Stimulated activated naive B cell treated with anti-CD40 and anti-IgM and Interleukin-4, amounts not matched to agents 10 μg/mL and 1 μg/mL and 100 μg/mL, for 72 hours (primary cell): ENCODE results near the gene TTYH1.
"Not testable (repeated sequence)": the region's sequence is repeated elsewhere in the genome, so short reads cannot be mapped to it uniquely, and the experiment has no call there.

Source experiments
- ATAC-seq, 2 donors: fragments of 150-1000 bp; cut with Tn5 transposase; replicated peaks; 2 replicates each; pipeline ENCODE4 v1.10.0; 2021; ENCODE audit warnings: moderate library complexity in 1 of 2
- DNase-seq: peaks from one replicate; pipeline ENCODE4 v3.0.0; 2021
- H3K27ac Mint-ChIP-seq: one replicate; pipeline ENCODE4 v1.8.0; 2022; ENCODE audit warnings: mild to moderate bottlenecking, mixed read lengths
- H3K27me3 Mint-ChIP-seq, 2 donors: one replicate each; pipeline ENCODE4 v1.8.0; 2022; ENCODE audit warnings: mixed read lengths in 2 of 2
- H3K36me3 Mint-ChIP-seq, 2 donors: one replicate each; pipeline ENCODE4 v1.8.0; 2022; ENCODE audit warnings: mixed read lengths in 2 of 2, mild to moderate bottlenecking in 1 of 2
- H3K4me1 Mint-ChIP-seq, 2 donors: one replicate each; pipeline ENCODE4 v1.8.0; 2022; ENCODE audit warnings: mixed read lengths in 2 of 2, mild to moderate bottlenecking in 1 of 2
- H3K4me3 Mint-ChIP-seq, 2 donors: one replicate each; pipeline ENCODE4 v1.8.0; 2022; ENCODE audit warnings: mild to moderate bottlenecking in 2 of 2, mixed read lengths in 2 of 2, moderate library complexity in 1 of 2
- H3K9me3 Mint-ChIP-seq, 2 donors: one replicate each; pipeline ENCODE4 v1.8.0; 2022; ENCODE audit warnings: mixed read lengths in 2 of 2, mild to moderate bottlenecking in 1 of 2

TTYH1 gene

GRCh38 chr19:54434112-54434872 is 19.0 kb downstream of the TTYH1 start:
- Mint-ChIP-seq H3K27me3 (peaks cover 3 to 27% of the 10 kb centered on the region in 2 donors), H3K36me3 (peaks cover 5 to 24% of the 10 kb centered on the region in 2 donors), H3K27ac (peak overlapping the region; percentile 67), H3K9me3 (no peaks in the 10 kb centered on the region), H3K4me3 (peak overlapping the region in 1 of 2 donors; percentile 38), H3K4me1 (peaks cover 17 to 44% of the 10 kb centered on the region in 2 donors)
- ATAC-seq: no peak
- no peak for DNase-seq

- ATAC-seq: no peak
- peak overlapping the region; percentile 11 for H3K27ac Mint-ChIP-seq
- H3K27me3 Mint-ChIP-seq: peaks cover 0 to 22% of the 10 kb centered on the region in 2 donors
- H3K4me1 Mint-ChIP-seq: peaks cover 18 to 45% of the 10 kb centered on the region in 2 donors
- H3K9me3 Mint-ChIP-seq: no peaks in the 10 kb centered on the region
- peaks cover 5 to 28% of the 10 kb centered on the region in 2 donors for H3K36me3 Mint-ChIP-seq
- no peak for DNase-seq
- peak overlapping the region; percentile 33 to 38 for H3K4me3 Mint-ChIP-seq
Measured at GRCh38 chr19:54434873-54435214, 19.6 kb downstream of the TTYH1 start.

GRCh38 chr19:54435551-54436016 is 20.3 kb downstream of the TTYH1 start:
- ATAC-seq: no peak
- Mint-ChIP-seq H3K4me1 (peaks cover 18 to 39% of the 10 kb centered on the region in 2 donors), H3K27ac (no peak overlapping the region), H3K4me3 (no peak overlapping the region), H3K36me3 (peaks cover 7 to 31% of the 10 kb centered on the region in 2 donors), H3K9me3 (no peaks in the 10 kb centered on the region), H3K27me3 (peaks cover 0 to 17% of the 10 kb centered on the region in 2 donors)
- DNase-seq: no peak

- Mint-ChIP-seq H3K27ac (no peak overlapping the region), H3K4me3 (no peak overlapping the region), H3K4me1 (peaks cover 17 to 37% of the 10 kb centered on the region in 2 donors), H3K9me3 (no peaks in the 10 kb centered on the region), H3K36me3 (peaks cover 7 to 31% of the 10 kb centered on the region in 2 donors), H3K27me3 (peaks cover 0 to 12% of the 10 kb centered on the region in 2 donors)
- ATAC-seq (no peak), DNase-seq (no peak)
Measured at GRCh38 chr19:54436031-54436523, 20.8 kb downstream of the TTYH1 start.

- H3K27ac Mint-ChIP-seq: no peak overlapping the region
- H3K27me3 Mint-ChIP-seq: peaks cover 0 to 6% of the 10 kb centered on the region in 2 donors
- no peaks in the 10 kb centered on the region for H3K9me3 Mint-ChIP-seq
- no peak overlapping the region for H3K4me3 Mint-ChIP-seq
- ATAC-seq (no peak), DNase-seq (no peak)
- peaks cover 12 to 31% of the 10 kb centered on the region in 2 donors for H3K4me1 Mint-ChIP-seq
- H3K36me3 Mint-ChIP-seq: peaks cover 7 to 31% of the 10 kb centered on the region in 2 donors
Measured at GRCh38 chr19:54436628-54437252, 21.5 kb downstream of the TTYH1 start.

GRCh38 chr19:54439174-54439851 is 24.0 kb downstream of the TTYH1 start:
- no peak for DNase-seq
- no peaks in the 10 kb centered on the region for H3K9me3 Mint-ChIP-seq
- peaks cover 20 to 39% of the 10 kb centered on the region in 2 donors for H3K36me3 Mint-ChIP-seq
- no peak overlapping the region for H3K27ac Mint-ChIP-seq
- no peak overlapping the region for H3K4me3 Mint-ChIP-seq
- peaks cover 14 to 25% of the 10 kb centered on the region in 2 donors for H3K4me1 Mint-ChIP-seq
- ATAC-seq: peak; percentile 69 to 76
- peaks cover 0 to 2% of the 10 kb centered on the region in 2 donors for H3K27me3 Mint-ChIP-seq

- Mint-ChIP-seq H3K36me3 (peaks cover 23 to 41% of the 10 kb centered on the region in 2 donors), H3K4me3 (no peak overlapping the region)
- ATAC-seq: no peak
Measured at GRCh38 chr19:54440641-54441040, 25.4 kb downstream of the TTYH1 start.

GRCh38 chr19:54444737-54445136 is 29.5 kb downstream of the TTYH1 start:
- ATAC-seq: no peak
- Mint-ChIP-seq H3K27me3 (no peaks in the 10 kb centered on the region), H3K4me3 (no peak overlapping the region), H3K27ac (no peak overlapping the region), H3K36me3 (peaks cover 28 to 36% of the 10 kb centered on the region in 2 donors), H3K9me3 (no peaks in the 10 kb centered on the region), H3K4me1 (peaks cover 10 to 17% of the 10 kb centered on the region in 2 donors)
- no peak for DNase-seq

More at GRCh38 chr19:54440641-54441040, 25.4 kb downstream of the TTYH1 start:
- no peak for DNase-seq
- Mint-ChIP-seq H3K27me3 (no peaks in the 10 kb centered on the region), H3K9me3 (no peaks in the 10 kb centered on the region), H3K27ac (no peak overlapping the region), H3K4me1 (peaks cover 11 to 18% of the 10 kb centered on the region in 2 donors)

GRCh38 chr19:54446349-54446748 is 31.1 kb downstream of the TTYH1 start:
- not testable (repeated sequence) for H3K27me3 Mint-ChIP-seq, DNase-seq, ATAC-seq, H3K9me3 Mint-ChIP-seq, H3K27ac Mint-ChIP-seq, H3K4me3 Mint-ChIP-seq
- Mint-ChIP-seq H3K4me1 (peaks cover 21 to 32% of the 10 kb centered on the region in 2 donors), H3K36me3 (peaks cover 40 to 50% of the 10 kb centered on the region in 2 donors)

GRCh38 chr19:54448040-54448773 is 32.9 kb downstream of the TTYH1 start:
- no peaks in the 10 kb centered on the region for H3K9me3 Mint-ChIP-seq
- H3K27ac Mint-ChIP-seq: peak overlapping the region; percentile 100
- no peak for DNase-seq
- H3K4me1 Mint-ChIP-seq: peaks cover 24 to 39% of the 10 kb centered on the region in 2 donors
- peak; percentile 24 to 25 for ATAC-seq
- peak overlapping the region; percentile 94 to 99 for H3K4me3 Mint-ChIP-seq
- no peaks in the 10 kb centered on the region for H3K27me3 Mint-ChIP-seq
- peaks cover 43 to 44% of the 10 kb centered on the region in 2 donors for H3K36me3 Mint-ChIP-seq

- ATAC-seq: peak; percentile 92 to 93
- Mint-ChIP-seq H3K4me1 (peaks cover 24 to 46% of the 10 kb centered on the region in 2 donors), H3K27me3 (no peaks in the 10 kb centered on the region), H3K27ac (peak within 1 kb of the TSS; percentile 100), H3K36me3 (peaks cover 46 to 50% of the 10 kb centered on the region in 2 donors), H3K9me3 (no peaks in the 10 kb centered on the region), H3K4me3 (peak within 1 kb of the TSS; percentile 94 to 99)
- DNase-seq: peak; percentile 97
Measured at GRCh38 chr19:54448774-54449700, 33.8 kb downstream of the TTYH1 start, which contains the start of gene LENG8. Gene LENG8, plus strand, starts transcription at chr19:54449199. Its CDS starts 2,146 bp downstream, at chr19:54451345.

GRCh38 chr19:54449701-54450069 is 34.4 kb downstream of the TTYH1 start:
- Mint-ChIP-seq H3K27me3 (no peaks in the 10 kb centered on the region), H3K4me3 (peak overlapping the region; percentile 94 to 99), H3K9me3 (no peaks in the 10 kb centered on the region), H3K27ac (peak overlapping the region; percentile 100), H3K4me1 (peaks cover 24 to 46% of the 10 kb centered on the region in 2 donors), H3K36me3 (peaks cover 45 to 50% of the 10 kb centered on the region in 2 donors)
- DNase-seq (no peak), ATAC-seq (no peak)
